ENCODE data around the gene SIRT1.

DNA sequence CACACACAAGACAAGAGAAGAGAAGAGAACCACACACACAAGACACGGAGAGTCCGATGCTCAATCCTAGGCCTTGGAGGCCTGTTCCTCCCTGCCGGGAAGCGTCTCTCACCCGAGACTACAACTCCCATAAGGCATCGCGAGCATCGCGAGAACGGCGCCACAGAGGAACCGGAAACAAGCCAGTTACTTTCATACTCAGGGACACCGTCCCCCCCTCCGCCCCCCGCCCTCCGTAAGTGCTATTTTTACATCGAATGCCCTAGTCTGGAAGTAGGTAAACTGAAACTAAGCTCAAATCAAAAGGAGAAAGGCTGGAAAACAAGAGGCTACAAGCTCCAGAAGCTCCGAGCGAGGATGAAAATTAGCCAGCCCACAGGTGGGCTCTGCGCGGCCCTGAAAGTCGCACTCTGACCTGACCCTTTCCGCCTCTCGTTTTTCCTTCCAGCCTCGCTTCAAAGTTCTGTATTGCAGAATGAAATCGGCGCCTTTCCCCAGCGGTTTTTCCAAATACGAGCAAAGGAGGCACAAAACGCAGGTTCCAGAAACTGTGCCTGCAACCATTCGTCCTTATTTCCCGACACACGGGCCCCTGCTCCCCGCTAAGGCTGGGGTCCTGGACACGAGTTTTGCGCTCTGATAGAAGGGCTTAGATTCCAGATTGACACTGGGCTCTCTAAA, 35.0 kb upstream of the SIRT1 start:
- TF ChIP-seq, protein P1, sequence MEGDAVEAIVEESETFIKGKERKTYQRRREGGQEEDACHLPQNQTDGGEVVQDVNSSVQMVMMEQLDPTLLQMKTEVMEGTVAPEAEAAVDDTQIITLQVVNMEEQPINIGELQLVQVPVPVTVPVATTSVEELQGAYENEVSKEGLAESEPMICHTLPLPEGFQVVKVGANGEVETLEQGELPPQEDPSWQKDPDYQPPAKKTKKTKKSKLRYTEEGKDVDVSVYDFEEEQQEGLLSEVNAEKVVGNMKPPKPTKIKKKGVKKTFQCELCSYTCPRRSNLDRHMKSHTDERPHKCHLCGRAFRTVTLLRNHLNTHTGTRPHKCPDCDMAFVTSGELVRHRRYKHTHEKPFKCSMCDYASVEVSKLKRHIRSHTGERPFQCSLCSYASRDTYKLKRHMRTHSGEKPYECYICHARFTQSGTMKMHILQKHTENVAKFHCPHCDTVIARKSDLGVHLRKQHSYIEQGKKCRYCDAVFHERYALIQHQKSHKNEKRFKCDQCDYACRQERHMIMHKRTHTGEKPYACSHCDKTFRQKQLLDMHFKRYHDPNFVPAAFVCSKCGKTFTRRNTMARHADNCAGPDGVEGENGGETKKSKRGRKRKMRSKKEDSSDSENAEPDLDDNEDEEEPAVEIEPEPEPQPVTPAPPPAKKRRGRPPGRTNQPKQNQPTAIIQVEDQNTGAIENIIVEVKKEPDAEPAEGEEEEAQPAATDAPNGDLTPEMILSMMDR (conservative IDR thresholded peaks at IDR 0.05; ENCODE audit: low read depth, low read length), result no peak
- TF ChIP-seq EZH2 (IDR thresholded peaks at IDR 0.05; ENCODE audit: borderline replicate concordance, low read depth, low read length, poor library complexity, severe bottlenecking), result no peak

Data from A673 (cell line).